Measurements from ENCODE around the gene ABI1.

The ABI1 gene

DNA sequence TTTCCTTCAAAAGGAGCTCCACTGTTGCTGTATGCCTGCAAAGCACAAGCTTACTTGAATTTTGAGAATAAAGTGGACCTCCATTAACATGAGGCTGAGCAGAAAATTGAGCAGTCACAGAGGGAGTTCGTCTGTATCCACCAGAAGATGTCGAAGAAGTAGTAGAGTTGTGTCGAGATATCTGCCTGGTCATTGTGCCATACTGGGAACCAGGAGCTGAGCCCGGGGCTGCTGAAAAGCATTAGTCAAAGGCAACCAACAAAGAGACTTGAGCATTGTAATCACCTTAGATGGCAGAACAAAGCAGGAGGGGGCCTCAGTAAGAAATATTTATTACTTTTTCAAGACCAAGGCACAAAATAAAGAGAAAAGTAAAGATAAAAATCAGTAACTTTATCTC lies 101.8 kb downstream of the ABI1 start:
- TF ChIP-seq, protein P1, sequence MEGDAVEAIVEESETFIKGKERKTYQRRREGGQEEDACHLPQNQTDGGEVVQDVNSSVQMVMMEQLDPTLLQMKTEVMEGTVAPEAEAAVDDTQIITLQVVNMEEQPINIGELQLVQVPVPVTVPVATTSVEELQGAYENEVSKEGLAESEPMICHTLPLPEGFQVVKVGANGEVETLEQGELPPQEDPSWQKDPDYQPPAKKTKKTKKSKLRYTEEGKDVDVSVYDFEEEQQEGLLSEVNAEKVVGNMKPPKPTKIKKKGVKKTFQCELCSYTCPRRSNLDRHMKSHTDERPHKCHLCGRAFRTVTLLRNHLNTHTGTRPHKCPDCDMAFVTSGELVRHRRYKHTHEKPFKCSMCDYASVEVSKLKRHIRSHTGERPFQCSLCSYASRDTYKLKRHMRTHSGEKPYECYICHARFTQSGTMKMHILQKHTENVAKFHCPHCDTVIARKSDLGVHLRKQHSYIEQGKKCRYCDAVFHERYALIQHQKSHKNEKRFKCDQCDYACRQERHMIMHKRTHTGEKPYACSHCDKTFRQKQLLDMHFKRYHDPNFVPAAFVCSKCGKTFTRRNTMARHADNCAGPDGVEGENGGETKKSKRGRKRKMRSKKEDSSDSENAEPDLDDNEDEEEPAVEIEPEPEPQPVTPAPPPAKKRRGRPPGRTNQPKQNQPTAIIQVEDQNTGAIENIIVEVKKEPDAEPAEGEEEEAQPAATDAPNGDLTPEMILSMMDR (IDR thresholded peaks at IDR 0.05; ENCODE audit: borderline replicate concordance, control extremely low read depth, extremely low read depth, insufficient read depth, missing control alignments), result no peak
- DNase-seq (ENCODE audit: low spot score), result no peak
- in situ Hi-C loops (cut with MboI; ENCODE audit: low sequenced_read_pairs, unreplicated experiment), result no loop called here

DNA sequence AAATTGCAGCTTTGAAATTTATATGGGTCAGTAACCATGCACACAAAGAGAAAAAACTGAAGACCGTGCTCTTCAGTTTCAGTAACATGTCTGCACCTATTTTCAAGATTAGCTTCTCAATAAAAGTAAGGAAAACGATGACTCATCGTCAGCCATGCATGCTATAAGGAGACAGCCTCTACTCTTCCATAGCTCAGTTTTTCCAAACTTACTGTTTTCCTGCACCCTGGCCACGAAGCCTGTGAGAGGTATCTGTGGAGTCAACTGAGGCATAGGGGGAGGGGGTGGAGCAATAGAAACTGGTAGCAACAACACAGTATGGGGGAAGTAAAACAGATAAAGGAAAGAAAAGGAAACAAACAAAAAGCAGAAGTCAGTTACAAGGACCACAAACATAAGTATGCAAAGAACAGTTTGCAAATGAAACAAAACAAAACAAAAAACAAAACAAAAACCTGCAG lies 105.3 kb downstream of the ABI1 start:
- peak; percentile 55 for DNase-seq (ENCODE audit: low spot score)
- in situ Hi-C loops (cut with MboI; ENCODE audit: low sequenced_read_pairs, unreplicated experiment), result no loop called here
- TF ChIP-seq, protein P1 (IDR thresholded peaks at IDR 0.05; ENCODE audit: borderline replicate concordance, control extremely low read depth, extremely low read depth, insufficient read depth, missing control alignments), result no peak

DNA sequence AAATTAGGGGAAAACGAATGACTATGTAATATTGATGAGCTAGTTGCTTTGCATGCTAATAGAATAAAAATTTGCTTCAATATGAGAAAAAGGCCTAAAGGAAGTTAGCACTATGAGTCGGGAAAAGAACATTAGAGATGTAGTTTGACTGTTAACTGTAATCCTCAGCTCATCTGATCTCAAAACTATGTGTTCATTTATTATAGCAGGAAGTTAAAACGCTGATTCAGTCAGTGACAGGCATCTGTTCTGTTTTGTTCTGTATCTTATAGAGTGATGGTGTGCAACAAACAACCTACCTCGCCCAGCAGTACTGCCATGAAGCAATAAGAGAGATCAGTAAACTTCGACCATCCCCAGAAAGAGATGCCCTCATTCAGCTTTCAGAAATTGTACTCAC lies 114.7 kb downstream of the ABI1 start:
- no peak for DNase-seq (ENCODE audit: low spot score)
- in situ Hi-C loops (cut with MboI; ENCODE audit: low sequenced_read_pairs, unreplicated experiment), result loop anchor here (10.0 kb wide), 1 partner anchor 109 kb away; no protein-coding TSS in a partner anchor
- TF ChIP-seq, protein P1 (IDR thresholded peaks at IDR 0.05; ENCODE audit: borderline replicate concordance, control extremely low read depth, extremely low read depth, insufficient read depth, missing control alignments), result no peak

DNA sequence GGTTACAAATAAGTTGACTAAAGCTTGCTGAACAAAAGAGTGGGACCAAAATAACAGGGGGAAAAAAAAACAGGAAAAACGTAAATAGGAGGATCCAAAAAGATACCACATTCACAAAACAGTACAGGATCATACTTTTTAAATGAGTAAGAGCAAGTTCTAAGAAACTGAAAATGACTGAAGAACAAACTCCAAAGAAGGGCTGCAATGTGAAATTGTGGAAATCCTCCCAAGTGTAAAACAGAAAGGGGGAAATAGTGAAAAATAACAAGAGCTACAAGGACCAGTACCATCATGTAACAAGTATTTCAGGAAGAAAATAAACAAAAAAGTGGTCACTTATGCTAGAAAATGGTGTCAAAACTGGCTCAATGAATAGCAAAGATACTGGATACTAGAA lies 116.9 kb downstream of the ABI1 start:
- DNase-seq (ENCODE audit: low spot score), result no peak
- in situ Hi-C loops (cut with MboI; ENCODE audit: low sequenced_read_pairs, unreplicated experiment), result loop anchor here (10.0 kb wide), 1 partner anchor 111 kb away; no protein-coding TSS in a partner anchor
- TF ChIP-seq, protein P1 (IDR thresholded peaks at IDR 0.05; ENCODE audit: borderline replicate concordance, control extremely low read depth, extremely low read depth, insufficient read depth, missing control alignments), result no peak

DNA sequence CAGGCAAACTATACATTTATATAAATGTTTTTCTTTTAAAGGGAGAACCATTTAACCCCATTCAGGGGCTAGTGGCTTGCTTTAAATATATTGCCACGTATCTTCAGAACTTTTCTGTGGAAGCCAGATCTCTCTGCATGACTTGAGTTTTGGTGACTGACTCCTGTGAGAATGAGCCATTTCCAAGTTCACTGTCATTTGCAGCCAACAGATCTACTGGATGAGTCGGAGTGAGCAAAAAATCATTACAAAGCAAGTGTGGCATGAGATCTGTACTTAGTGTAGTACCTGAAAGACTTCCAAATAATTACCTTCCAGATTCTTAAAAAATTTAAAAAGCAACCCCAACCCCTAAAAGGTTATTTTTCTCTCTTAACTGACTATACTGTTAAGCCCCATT lies 117.7 kb downstream of the ABI1 start:
- TF ChIP-seq, protein P1 (IDR thresholded peaks at IDR 0.05; ENCODE audit: borderline replicate concordance, control extremely low read depth, extremely low read depth, insufficient read depth, missing control alignments), result no peak
- in situ Hi-C loops (cut with MboI; ENCODE audit: low sequenced_read_pairs, unreplicated experiment), result loop anchor here (10.0 kb wide), 1 partner anchor 112 kb away; no protein-coding TSS in a partner anchor
- no peak for DNase-seq (ENCODE audit: low spot score)

DNA sequence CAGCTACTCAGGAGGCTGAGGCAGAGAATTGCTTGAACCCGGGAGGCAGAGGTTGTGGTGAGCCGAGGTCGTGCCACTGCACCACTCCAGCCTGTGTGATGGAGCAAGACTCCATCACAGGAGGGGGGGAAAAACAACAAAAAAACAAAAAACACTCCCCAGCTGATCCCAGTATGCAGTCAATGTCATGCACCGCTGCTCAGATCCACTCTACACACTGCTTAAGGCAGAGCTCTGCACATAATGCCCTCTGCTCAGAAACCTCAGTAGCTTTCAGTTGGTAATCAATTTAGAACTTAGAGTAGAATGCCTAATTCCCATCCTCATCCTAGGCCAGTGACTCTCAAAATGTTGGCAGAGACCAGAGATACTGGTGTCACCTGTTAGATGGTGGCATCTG lies 119.4 kb downstream of the ABI1 start:
- no peak for DNase-seq (ENCODE audit: low spot score)
- in situ Hi-C loops (cut with MboI; ENCODE audit: low sequenced_read_pairs, unreplicated experiment), result loop anchor here (10.0 kb wide), 1 partner anchor 113 kb away; no protein-coding TSS in a partner anchor
- TF ChIP-seq, protein P1 (IDR thresholded peaks at IDR 0.05; ENCODE audit: borderline replicate concordance, control extremely low read depth, extremely low read depth, insufficient read depth, missing control alignments), result no peak

All from GM13976 (cell line).